Caco-2 (cell line): ENCODE measurements around the gene SEPTIN14. TPM values are rescaled to one million over a fixed set of nuclear protein-coding genes. Genes with fewer than 3 reads are reported as not detected.
"Not testable (repeated sequence)": the region's sequence is repeated elsewhere in the genome, so short reads cannot be mapped to it uniquely, and the experiment has no call there.

Experiments used
- Bru-seq: library from RNA; stranded (reverse); fragments of 400-500 nt; gene quantifications from one replicate; lab custom pipeline; 2021; lab: Mats Ljungman, UMichigan
- BruChase-seq, 2 experiments: library from RNA; stranded (reverse); fragments of 400-500 nt; gene quantifications; one replicate each; lab custom pipeline; 2021; lab: Mats Ljungman, UMichigan
- BruUV-seq: library from RNA; stranded (reverse); fragments of 400-500 nt; replicated peaks from 2 replicates; lab custom pipeline; 2021; lab: Mats Ljungman, UMichigan
- CTCF ChIA-PET: fragments of 300-600 bp; sonication (Branson Sonifier 250); formaldehyde crosslinking; loops from one replicate; lab custom pipeline; 2022; ENCODE audit warnings: antibody characterized with exemption; lab: Charles Lee
- POLR2A ChIA-PET: fragments of 300-600 bp; sonication (Branson Sonifier 250); formaldehyde crosslinking; loops from one replicate; lab custom pipeline; 2022; ENCODE audit warnings: antibody characterized with exemption; lab: Charles Lee
- DNase-seq, 2 experiments: peaks; one replicate each; pipeline versions ENCODE4 v3.0.0 to v3.0.0-alpha.2; 2020 to 2022
- H3K27me3 ChIP-seq: replicated peaks from 2 replicates; pipeline ENCODE4 v1.6.0; 2011; ENCODE audit warnings: low read length; ENCODE audit not compliant: control insufficient read depth, insufficient read depth
- H3K36me3 ChIP-seq: 2 replicates; pipeline ENCODE4 v1.5.1; 2011; ENCODE audit warnings: low read length; ENCODE audit not compliant: control insufficient read depth, insufficient read depth
- H3K4me1 ChIP-seq: fragments of 250-450 bp; sonication (Bioruptor Pico); 2 replicates; pipeline ENCODE4 v1.5.1; 2020; ENCODE audit warnings: mild to moderate bottlenecking
- H3K4me3 ChIP-seq: 2 replicates; pipeline ENCODE4 v1.5.1; 2011; ENCODE audit warnings: low read depth, mild to moderate bottlenecking, control low read depth, low read length
- H3K9me3 ChIP-seq: fragments of 250-450 bp; sonication (Bioruptor Pico); 2 replicates; pipeline ENCODE4 v1.5.1; 2020; ENCODE audit warnings: mild to moderate bottlenecking, moderate library complexity
- H3K27ac Mint-ChIP-seq: one replicate; pipeline ENCODE4 v1.8.0; 2022; ENCODE audit warnings: mixed read lengths; ENCODE audit not compliant: unreplicated experiment
- H3K27me3 Mint-ChIP-seq: one replicate; pipeline ENCODE4 v1.8.0; 2022; ENCODE audit warnings: mixed read lengths; ENCODE audit not compliant: insufficient read depth, unreplicated experiment
- H3K36me3 Mint-ChIP-seq: one replicate; pipeline ENCODE4 v1.8.0; 2022; ENCODE audit warnings: mild to moderate bottlenecking, mixed read lengths; ENCODE audit not compliant: insufficient read depth, unreplicated experiment
- H3K4me1 Mint-ChIP-seq: one replicate; pipeline ENCODE4 v1.8.0; 2022; ENCODE audit warnings: low read depth, mixed read lengths; ENCODE audit not compliant: unreplicated experiment
- H3K4me3 Mint-ChIP-seq: one replicate; pipeline ENCODE4 v1.8.0; 2022; ENCODE audit warnings: mild to moderate bottlenecking, moderate library complexity, mixed read lengths; ENCODE audit not compliant: unreplicated experiment
- H3K9me3 Mint-ChIP-seq: one replicate; pipeline ENCODE4 v1.8.0; 2022; ENCODE audit warnings: mixed read lengths; ENCODE audit not compliant: unreplicated experiment
- intact Hi-C: fragments of 100-400 bp; cut with micrococcal nuclease; formaldehyde crosslinking; loops from one replicate; pipeline ENCODE4 v1.10.0; 2022; ENCODE audit not compliant: unreplicated experiment
- long read RNA-seq: library from polyadenylated mRNA; stranded (forward); transcript quantifications from one replicate; pipeline ENCODE4 v2.0.0, GENCODE V29; 2022
- total RNA-seq: library from RNA; stranded (reverse); gene quantifications from 2 replicates; pipeline ENCODE4 v1.2.3, GENCODE V29; 2022
- TF ChIP-seq, protein P1 (sequence below), 2 experiments: fragments of 200-600 bp in 1 of 2; IDR thresholded peaks; 1 replicate in 1 of 2; 2 replicates in 1 of 2; pipeline versions ENCODE4 v1.5.1 to v1.8.0; 2011 to 2022; ENCODE audit warnings: antibody characterized with exemption in 1 of 2, control low read depth in 1 of 2, inconsistent platforms in 1 of 2, low read depth in 1 of 2, low read length in 1 of 2, mild to moderate bottlenecking in 1 of 2, moderate library complexity in 1 of 2; ENCODE audit not compliant: insufficient read depth in 1 of 2, severe bottlenecking in 1 of 2, unreplicated experiment in 1 of 2

SEPTIN14 gene
- not detected in 2 replicates for total RNA-seq
- percentile 0 among the genes with signal in this experiment for Bru-seq, nascent RNA
- not detected for BruChase-seq, experiment 1, labeled RNA remaining after a 2-hour chase
- BruChase-seq, experiment 2, labeled RNA remaining after a 6-hour chase = percentile 4 among the genes with signal in this experiment
- long read RNA-seq = 0 reads

GRCh38 chr7:55862652-55863051 is at the start of gene SEPTIN14:
Gene SEPTIN14 (minus strand): TSS chr7:55862752. CDS start chr7:55861996, 756 bp downstream.
- H3K4me3 ChIP-seq, H3K4me3 Mint-ChIP-seq, H3K27ac Mint-ChIP-seq, H3K9me3 ChIP-seq, H3K36me3 Mint-ChIP-seq, CTCF ChIA-PET, H3K4me1 Mint-ChIP-seq, BruUV-seq, H3K27me3 ChIP-seq, H3K4me1 ChIP-seq, H3K27me3 Mint-ChIP-seq, POLR2A ChIA-PET, DNase-seq, intact Hi-C loops, H3K36me3 ChIP-seq: not testable (repeated sequence)
- peaks cover 18% of the 10 kb centered on the region for H3K9me3 Mint-ChIP-seq

- intact Hi-C loops = no loop called here
- no peak for DNase-seq
- no peak overlapping the region for H3K27ac Mint-ChIP-seq
- Histone ChIP-seq H3K9me3 (no peaks in the 10 kb centered on the region), H3K27me3 (no peaks in the 10 kb centered on the region), H3K36me3 (no peaks in the 10 kb centered on the region), H3K4me3 (no peak overlapping the region), H3K4me1 (peaks cover 5% of the 10 kb centered on the region)
- ChIA-PET CTCF (no interaction called here), POLR2A (no interaction called here)
- no peak overlapping the region for H3K4me3 Mint-ChIP-seq
- no peaks in the 10 kb centered on the region for H3K27me3 Mint-ChIP-seq
- no peaks in the 10 kb centered on the region for H3K4me1 Mint-ChIP-seq
- TF ChIP-seq, protein P1, sequence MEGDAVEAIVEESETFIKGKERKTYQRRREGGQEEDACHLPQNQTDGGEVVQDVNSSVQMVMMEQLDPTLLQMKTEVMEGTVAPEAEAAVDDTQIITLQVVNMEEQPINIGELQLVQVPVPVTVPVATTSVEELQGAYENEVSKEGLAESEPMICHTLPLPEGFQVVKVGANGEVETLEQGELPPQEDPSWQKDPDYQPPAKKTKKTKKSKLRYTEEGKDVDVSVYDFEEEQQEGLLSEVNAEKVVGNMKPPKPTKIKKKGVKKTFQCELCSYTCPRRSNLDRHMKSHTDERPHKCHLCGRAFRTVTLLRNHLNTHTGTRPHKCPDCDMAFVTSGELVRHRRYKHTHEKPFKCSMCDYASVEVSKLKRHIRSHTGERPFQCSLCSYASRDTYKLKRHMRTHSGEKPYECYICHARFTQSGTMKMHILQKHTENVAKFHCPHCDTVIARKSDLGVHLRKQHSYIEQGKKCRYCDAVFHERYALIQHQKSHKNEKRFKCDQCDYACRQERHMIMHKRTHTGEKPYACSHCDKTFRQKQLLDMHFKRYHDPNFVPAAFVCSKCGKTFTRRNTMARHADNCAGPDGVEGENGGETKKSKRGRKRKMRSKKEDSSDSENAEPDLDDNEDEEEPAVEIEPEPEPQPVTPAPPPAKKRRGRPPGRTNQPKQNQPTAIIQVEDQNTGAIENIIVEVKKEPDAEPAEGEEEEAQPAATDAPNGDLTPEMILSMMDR (IDR thresholded peaks at IDR 0.05; ENCODE audit: insufficient read depth in 1 of 2, low read depth in 1 of 2, low read length in 1 of 2, severe bottlenecking in 1 of 2, unreplicated experiment in 1 of 2) = no peak
- H3K36me3 Mint-ChIP-seq = peaks cover 12% of the 10 kb centered on the region
- H3K9me3 Mint-ChIP-seq = peaks cover 24% of the 10 kb centered on the region
- BruUV-seq = no TSS peak
Measured at GRCh38 chr7:55903985-55904759, 41.6 kb upstream of the SEPTIN14 start.

GRCh38 chr7:55901059-55901458 is 38.5 kb upstream of the SEPTIN14 start:
- DNase-seq, POLR2A ChIA-PET, intact Hi-C loops, H3K4me3 Mint-ChIP-seq, H3K36me3 Mint-ChIP-seq, H3K36me3 ChIP-seq, H3K4me1 Mint-ChIP-seq, H3K9me3 ChIP-seq, CTCF ChIA-PET, H3K4me3 ChIP-seq, H3K27ac Mint-ChIP-seq, BruUV-seq, H3K4me1 ChIP-seq, H3K27me3 ChIP-seq, H3K27me3 Mint-ChIP-seq: not testable (repeated sequence)
- H3K9me3 Mint-ChIP-seq = peaks cover 37% of the 10 kb centered on the region

DNA sequence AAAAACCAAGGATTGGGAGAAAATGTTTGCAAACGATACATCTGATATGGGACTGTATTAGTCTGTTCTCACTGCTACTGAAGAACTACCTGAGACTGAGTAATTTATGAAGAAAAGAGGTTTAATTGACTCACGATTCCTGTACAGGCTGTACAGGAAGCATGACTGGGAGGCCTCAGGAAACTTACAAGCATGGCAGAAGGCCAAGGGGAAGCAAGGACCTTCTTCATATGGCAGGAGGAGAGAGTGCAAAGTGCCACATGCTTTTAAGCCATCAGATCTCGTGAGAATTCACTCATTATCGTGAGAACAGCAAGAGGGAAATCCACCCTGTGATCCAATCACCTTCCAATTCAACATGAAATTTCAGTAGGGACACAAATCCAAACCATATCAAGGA is 35.7 kb upstream of the SEPTIN14 start:
- intact Hi-C loops = no loop called here
- no peak for DNase-seq
- no peaks in the 10 kb centered on the region for H3K36me3 Mint-ChIP-seq
- H3K9me3 Mint-ChIP-seq = peaks cover 26% of the 10 kb centered on the region
- Histone ChIP-seq H3K36me3 (no peaks in the 10 kb centered on the region), H3K27me3 (no peaks in the 10 kb centered on the region), H3K4me3 (no peak overlapping the region), H3K9me3 (no peaks in the 10 kb centered on the region), H3K4me1 (no peaks in the 10 kb centered on the region)
- ChIA-PET POLR2A (no interaction called here), CTCF (no interaction called here)
- no TSS peak for BruUV-seq
- H3K4me3 Mint-ChIP-seq = no peak overlapping the region
- H3K4me1 Mint-ChIP-seq = no peaks in the 10 kb centered on the region
- no peaks in the 10 kb centered on the region for H3K27me3 Mint-ChIP-seq
- H3K27ac Mint-ChIP-seq = no peak overlapping the region
- TF ChIP-seq, protein P1 (IDR thresholded peaks at IDR 0.05; ENCODE audit: insufficient read depth in 1 of 2, low read depth in 1 of 2, low read length in 1 of 2, severe bottlenecking in 1 of 2, unreplicated experiment in 1 of 2) = no peak
